Aorta (tissue), 5 donors: Measurements from ENCODE around the gene NADK2. TPM values are rescaled to one million over a fixed set of nuclear protein-coding genes. Genes with fewer than 3 reads are reported as not detected.

Source experiments
- ATAC-seq: fragments of 200-7000 bp; cut with Tn5 transposase; one replicate; pipeline ENCODE4 v1.9.1; 2022; ENCODE audit warnings: moderate library complexity; ENCODE audit not compliant: low FRiP score
- DNase-seq, 2 donors: peaks; one replicate each; pipeline ENCODE4 v3.0.0-alpha.2; 2020
- H3K27ac ChIP-seq, 2 donors: one replicate each; pipeline ENCODE4 v1.5.1; 2013; ENCODE audit warnings: low read length in 2 of 2, mild to moderate bottlenecking in 2 of 2, moderate library complexity in 2 of 2, control low read depth in 1 of 2, inconsistent platforms in 1 of 2, low read depth in 1 of 2
- H3K27me3 ChIP-seq, 2 donors: one replicate each; pipeline ENCODE4 v1.6.1; 2013; ENCODE audit warnings: control low read depth in 1 of 2, low read length in 1 of 2, mild to moderate bottlenecking in 1 of 2, moderate library complexity in 1 of 2; ENCODE audit not compliant: insufficient read depth in 2 of 2, control insufficient read depth in 1 of 2
- H3K36me3 ChIP-seq, 2 donors: one replicate each; pipeline ENCODE4 v1.6.1; 2013; ENCODE audit warnings: control low read depth in 1 of 2, low read length in 1 of 2, mild to moderate bottlenecking in 1 of 2; ENCODE audit not compliant: insufficient read depth in 2 of 2, control insufficient read depth in 1 of 2
- H3K4me1 ChIP-seq, 2 donors: one replicate each; pipeline ENCODE4 v1.6.1; 2013; ENCODE audit warnings: low read length in 2 of 2, control low read depth in 1 of 2, mild to moderate bottlenecking in 1 of 2, moderate library complexity in 1 of 2; ENCODE audit not compliant: insufficient read depth in 2 of 2, control insufficient read depth in 1 of 2
- H3K4me3 ChIP-seq, 2 donors: one replicate each; pipeline ENCODE4 v1.5.1; 2013; ENCODE audit warnings: low read length in 2 of 2, control low read depth in 1 of 2, mild to moderate bottlenecking in 1 of 2
- H3K9me3 ChIP-seq: one replicate; pipeline ENCODE4 v1.6.1; 2013; ENCODE audit warnings: mild to moderate bottlenecking, low read length; ENCODE audit not compliant: control insufficient read depth
- WGBS, 2 donors: extraction: QIAGEN DNeasy Blood & Tissue Kit; methylation state at CpG; one replicate each; pipeline ENCODE4 v1.1.7; 2013; 5-methylcytosine and 5-hydroxymethylcytosine counted together
- intact Hi-C, 2 donors: fragments of 100-400 bp; cut with DNase I; formaldehyde crosslinking; loops; one replicate each; pipeline versions ENCODE4 v1.14.2 to v1.15.0; 2022
- microRNA-seq, 2 donors: library from miRNA; unstranded; fragments of <30 nt; microRNA quantifications; one replicate each; pipeline ENCODE4 v1.2.0, GENCODE V29; 2020
- polyA plus RNA-seq, 2 donors: library from polyadenylated mRNA; stranded (reverse); fragments of 200-250 nt; gene quantifications; one replicate each; pipeline ENCODE4 v1.2.3, GENCODE V29; 2013
- total RNA-seq, 2 donors: library from RNA; stranded (reverse); fragmentation: NEBNext Ultra II Directional; extraction: Animal tissue kit (Norgen Biotek cat#: 25700); gene quantifications; one replicate each; pipeline ENCODE4 v1.2.1, GENCODE V29; 2021
- donor health status: healthy with polysubstance abuse.
- donor health status: Bipolar disorder and iron deficiency.
- donor health status: DM: no; HTN: no; CAD: no.
- donor health status: DM: no; HTN: no; CAD: no.
- donor health status: DM: yes; HTN: yes; CAD: no.

Gene NADK2
- total and polyA plus RNA-seq, 4 donors = 17.4 to 32.0 (median 25.0) TPM

DNA sequence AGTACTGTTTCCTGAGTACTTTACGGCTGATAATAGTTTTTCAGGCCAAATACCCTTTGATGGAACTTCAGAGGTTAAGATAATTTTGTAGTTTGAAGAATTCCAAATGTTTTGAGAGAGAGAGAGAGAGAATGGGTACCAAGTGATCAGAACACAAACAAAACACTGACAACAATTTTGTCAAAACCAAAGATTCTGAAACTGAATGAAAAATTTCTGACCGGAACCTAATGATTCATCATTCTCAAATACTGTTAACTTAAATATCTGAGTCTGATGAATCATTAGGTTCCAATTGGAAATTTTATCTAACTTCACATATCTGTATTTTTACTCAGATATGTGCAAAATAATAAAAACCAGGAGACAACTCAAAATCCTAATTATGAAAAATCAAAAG is 94.0 kb downstream of the NADK2 start:
- DNase-seq (no peak), ATAC-seq (no peak)
- Histone ChIP-seq H3K36me3 (no peaks in the 10 kb centered on the region), H3K4me3 (no peak overlapping the region), H3K4me1 (no peaks in the 10 kb centered on the region), H3K27ac (no peak overlapping the region), H3K9me3 (no peaks in the 10 kb centered on the region), H3K27me3 (no peaks in the 10 kb centered on the region)
- intact Hi-C loops = no loop called here
- WGBS, 2 donors = 91 to 95% methylated on average over 2 of the region's 2 CpGs

GRCh38 chr5:36146390-36146789 is 95.3 kb downstream of the NADK2 start:
- no peaks in the 10 kb centered on the region for H3K4me1 ChIP-seq
- no peaks in the 10 kb centered on the region for H3K36me3 ChIP-seq
- H3K27ac ChIP-seq = no peak overlapping the region
- H3K27me3 ChIP-seq = no peaks in the 10 kb centered on the region
- no peak overlapping the region for H3K4me3 ChIP-seq
- intact Hi-C loops = no loop called here
- H3K9me3 ChIP-seq = no peaks in the 10 kb centered on the region
- WGBS, 2 donors = 63 to 87% methylated on average over 3 of the region's 3 CpGs
- DNase-seq = no peak
- ATAC-seq = no peak

- 79 to 85% methylated on average over 4 of the region's 4 CpGs for WGBS, 2 donors
- no peak for DNase-seq
- Histone ChIP-seq H3K27me3 (no peaks in the 10 kb centered on the region), H3K9me3 (no peaks in the 10 kb centered on the region), H3K4me1 (no peaks in the 10 kb centered on the region), H3K27ac (no peak overlapping the region), H3K4me3 (no peak overlapping the region), H3K36me3 (no peaks in the 10 kb centered on the region)
- ATAC-seq = no peak
- intact Hi-C loops = no loop called here
These were observed 96.4 kb downstream of the NADK2 start for GRCh38 chr5:36145311-36145710.

Small RNAs within 50 kb of the gene (microRNA-seq; reads per million reads assigned to microRNA genes)
- gene MIR580 = 0 to 0.99 reads per million in 2 donors

Other genes with a start within 250 kb of the NADK2 start
- gene UGT3A2, start 175.0 kb downstream of the NADK2 start, total RNA-seq = not detected
- not detected for gene UGT3A2, start 175.0 kb downstream of the NADK2 start, polyA plus RNA-seq
- gene LMBRD2, start 90.0 kb downstream of the NADK2 start, total RNA-seq = 10 to 100 TPM in 1 of 2 donors, 1 to 10 TPM in 1; 9.8 to 16.3 TPM
- 1 to 10 TPM; 1.8 to 4.6 TPM for gene LMBRD2, start 90.0 kb downstream of the NADK2 start, polyA plus RNA-seq
- gene SKP2, start 89.8 kb downstream of the NADK2 start, total RNA-seq = 10 to 100 TPM in 1 of 2 donors, 1 to 10 TPM in 1; 8.8 to 16.1 TPM
- 1 to 10 TPM; 3.9 to 5.0 TPM for gene SKP2, start 89.8 kb downstream of the NADK2 start, polyA plus RNA-seq
- gene RANBP3L, start 60.0 kb upstream of the NADK2 start, total RNA-seq = 1 to 10 TPM; 4.5 to 4.9 TPM
- 1 to 10 TPM; 6.3 to 8.1 TPM for gene RANBP3L, start 60.0 kb upstream of the NADK2 start, polyA plus RNA-seq